ENCODE results near the gene IQCN.

Gene IQCN

DNA sequence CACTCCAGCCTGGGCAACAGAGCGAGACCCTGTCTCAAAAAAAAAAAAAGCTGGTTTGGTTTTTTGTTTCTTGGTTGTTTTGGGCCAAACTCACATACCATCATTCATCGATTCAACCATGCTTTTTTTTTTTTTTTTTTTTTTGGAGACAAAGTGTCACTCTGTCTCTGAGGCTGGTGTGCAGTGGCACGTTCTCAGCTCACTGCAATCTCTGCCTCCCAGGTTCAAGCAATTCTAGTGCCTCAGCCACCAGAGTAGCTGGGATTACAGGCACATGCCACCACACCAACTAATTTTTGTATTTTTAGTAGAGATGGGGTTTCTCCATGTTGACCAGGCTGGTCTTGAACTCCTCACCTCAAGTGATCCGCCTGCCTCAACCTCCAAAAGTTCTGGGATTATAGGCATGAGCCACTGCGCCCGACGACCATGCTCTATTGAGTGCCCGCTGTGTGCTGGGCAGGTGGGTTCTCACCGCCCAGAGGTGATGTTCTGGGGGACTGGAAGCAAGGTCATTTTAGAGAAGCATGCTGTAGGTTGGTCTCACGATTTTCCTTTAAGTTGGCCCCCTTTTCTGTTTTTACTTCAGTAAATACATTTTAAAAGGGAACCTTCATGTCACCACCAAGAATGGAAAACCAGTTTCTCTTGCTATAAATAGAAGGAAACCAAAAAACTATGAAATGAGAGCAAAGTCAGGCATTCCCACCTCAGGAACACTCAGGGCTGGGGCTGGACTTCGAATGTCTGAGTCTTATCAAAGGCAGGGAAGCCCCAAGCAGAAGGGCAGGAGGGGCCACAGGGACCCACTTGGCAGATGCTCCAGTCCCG is 15.4 kb upstream of the IQCN start:
- peak overlapping the region; percentile 15 for H2BK5ac ChIP-seq (ENCODE audit: low read depth, low read length, poor library complexity, severe bottlenecking)
- peak overlapping the region; percentile 1 for H2BK15ac ChIP-seq (ENCODE audit: low read depth, poor library complexity, severe bottlenecking)
- H3K9ac ChIP-seq (ENCODE audit: low read length): peak overlapping the region; percentile 36
- H2BK120ac ChIP-seq (ENCODE audit: low read depth, low read length): no peak overlapping the region
- H3K27me3 ChIP-seq (ENCODE audit: control insufficient read depth in 1 of 2, insufficient read depth in 1 of 2, low read length in 2 of 2): no peaks in the 10 kb centered on the region
- H3K23ac ChIP-seq (ENCODE audit: low read length in 2 of 2): peak overlapping the region in 1 of 2 experiments; percentile 9
- no peaks in the 10 kb centered on the region for H3K36me3 ChIP-seq (ENCODE audit: control insufficient read depth in 1 of 2, insufficient read depth in 2 of 2, low read depth in 1 of 2, low read length in 2 of 2)
- DNase-seq: peak; percentile 49
- H3K4me3 ChIP-seq (ENCODE audit: insufficient read depth in 1 of 2, low read depth in 1 of 2, low read length in 2 of 2): no peak overlapping the region
- H3K79me1 ChIP-seq (replicated peaks; ENCODE audit: low read length, poor library complexity, severe bottlenecking): no peaks in the 10 kb centered on the region
- H3K4me1 ChIP-seq (ENCODE audit: control insufficient read depth, insufficient read depth, low read depth, low read length): peaks cover 47% of the 10 kb centered on the region
- H4K91ac ChIP-seq (ENCODE audit: low read length): peak overlapping the region; percentile 62
- no peak overlapping the region for H2AFZ ChIP-seq (ENCODE audit: low read depth, low read length)
- WGBS: 87% methylated on average over 7 of the region's 12 CpGs
- H3K9me3 ChIP-seq (ENCODE audit: control insufficient read depth, low read length): no peaks in the 10 kb centered on the region
- H3K4ac ChIP-seq (ENCODE audit: low read depth in 1 of 2, low read length in 2 of 2): peak overlapping the region in 1 of 2 experiments; percentile 11
- H2BK12ac ChIP-seq (ENCODE audit: low read length in 2 of 2): peak overlapping the region in 1 of 2 experiments; percentile 82
- H4K8ac ChIP-seq (ENCODE audit: low read length): peak overlapping the region; percentile 57
- H3K27ac ChIP-seq (ENCODE audit: low read length, poor library complexity, severe bottlenecking): peak overlapping the region; percentile 18
- H2AK5ac ChIP-seq (ENCODE audit: low read length, severe bottlenecking): no peak overlapping the region
- H3K4me2 ChIP-seq (ENCODE audit: low read length, poor library complexity, severe bottlenecking): no peak overlapping the region
- H3K18ac ChIP-seq (ENCODE audit: low read depth in 1 of 2, low read length in 2 of 2): peak overlapping the region in 1 of 2 experiments; percentile 67
- H3K14ac ChIP-seq (ENCODE audit: low read length in 2 of 2): peak overlapping the region in 1 of 2 experiments; percentile 18

GRCh38 chr19:18287836-18288772 is 13.9 kb upstream of the IQCN start:
- H4K91ac ChIP-seq (ENCODE audit: low read length): peak overlapping the region; percentile 9
- H3K36me3 ChIP-seq (ENCODE audit: control insufficient read depth in 1 of 2, insufficient read depth in 2 of 2, low read depth in 1 of 2, low read length in 2 of 2): no peaks in the 10 kb centered on the region
- H3K14ac ChIP-seq (ENCODE audit: low read length in 2 of 2): no peak overlapping the region
- peak overlapping the region; percentile 99 for H2AK5ac ChIP-seq (ENCODE audit: low read length, severe bottlenecking)
- no peaks in the 10 kb centered on the region for H3K9me3 ChIP-seq (ENCODE audit: control insufficient read depth, low read length)
- H4K8ac ChIP-seq (ENCODE audit: low read length): peak overlapping the region; percentile 10
- no peak overlapping the region for H2AFZ ChIP-seq (ENCODE audit: low read depth, low read length)
- DNase-seq: no peak
- peak overlapping the region; percentile 2 to 70 for H2BK12ac ChIP-seq (ENCODE audit: low read length in 2 of 2)
- H3K27me3 ChIP-seq (ENCODE audit: control insufficient read depth in 1 of 2, insufficient read depth in 1 of 2, low read length in 2 of 2): no peaks in the 10 kb centered on the region
- peaks cover 3% of the 10 kb centered on the region for H3K79me1 ChIP-seq (replicated peaks; ENCODE audit: low read length, poor library complexity, severe bottlenecking)
- no peak overlapping the region for H3K23ac ChIP-seq (ENCODE audit: low read length in 2 of 2)
- H2BK5ac ChIP-seq (ENCODE audit: low read depth, low read length, poor library complexity, severe bottlenecking): peak overlapping the region; percentile 86
- H3K4me3 ChIP-seq (ENCODE audit: insufficient read depth in 1 of 2, low read depth in 1 of 2, low read length in 2 of 2): no peak overlapping the region
- peak overlapping the region; percentile 84 for H2BK15ac ChIP-seq (ENCODE audit: low read depth, poor library complexity, severe bottlenecking)
- WGBS: 28% methylated on average over 26 of the region's 26 CpGs
- peak overlapping the region; percentile 4 to 44 for H3K18ac ChIP-seq (ENCODE audit: low read depth in 1 of 2, low read length in 2 of 2)
- H3K27ac ChIP-seq (ENCODE audit: low read length, poor library complexity, severe bottlenecking): peak overlapping the region; percentile 70
- H2BK120ac ChIP-seq (ENCODE audit: low read depth, low read length): peak overlapping the region; percentile 12
- H3K4ac ChIP-seq (ENCODE audit: low read depth in 1 of 2, low read length in 2 of 2): peak overlapping the region in 1 of 2 experiments; percentile 62
- H3K4me1 ChIP-seq (ENCODE audit: control insufficient read depth, insufficient read depth, low read depth, low read length): peaks cover 36% of the 10 kb centered on the region
- peak overlapping the region; percentile 5 for H3K4me2 ChIP-seq (ENCODE audit: low read length, poor library complexity, severe bottlenecking)
- no peak overlapping the region for H3K9ac ChIP-seq (ENCODE audit: low read length)

DNA sequence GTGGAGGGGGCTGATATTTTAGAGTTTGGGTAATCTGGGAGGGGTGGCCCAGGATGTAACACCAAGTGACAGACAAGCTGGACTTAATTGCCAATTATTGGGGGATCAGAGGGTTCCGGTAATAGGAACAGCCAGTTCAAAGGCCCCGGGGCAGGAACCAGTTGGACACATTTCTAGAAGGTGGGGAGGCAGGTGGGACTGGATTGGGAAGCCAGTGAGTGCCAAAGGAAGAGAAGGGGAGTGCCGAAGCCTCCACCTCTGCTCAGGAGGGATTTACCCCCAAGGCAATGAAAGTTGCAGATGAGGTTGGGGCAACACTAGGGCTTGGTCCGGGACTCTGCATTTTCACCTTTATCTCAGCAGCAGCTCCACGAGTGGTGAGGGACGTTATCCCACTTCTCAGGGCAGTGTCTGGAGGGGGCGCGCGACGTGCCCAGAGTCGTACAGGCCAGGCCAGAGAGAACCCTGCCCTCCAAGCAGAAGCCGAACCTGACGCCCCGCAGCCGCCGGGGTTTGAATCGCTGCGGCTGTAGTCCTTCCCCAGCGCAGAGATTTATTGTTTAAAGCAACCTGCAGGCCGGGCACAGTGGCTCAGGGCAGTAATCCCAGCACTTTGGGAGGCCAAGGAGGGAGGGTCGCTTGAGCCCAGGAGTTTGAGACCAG is 12.9 kb upstream of the IQCN start:
- peak overlapping the region in 1 of 2 experiments; percentile 10 for H3K4ac ChIP-seq (ENCODE audit: low read depth in 1 of 2, low read length in 2 of 2)
- peaks cover 3% of the 10 kb centered on the region for H3K79me1 ChIP-seq (replicated peaks; ENCODE audit: low read length, poor library complexity, severe bottlenecking)
- peak overlapping the region; percentile 61 for H2BK15ac ChIP-seq (ENCODE audit: low read depth, poor library complexity, severe bottlenecking)
- H2AK5ac ChIP-seq (ENCODE audit: low read length, severe bottlenecking): peak overlapping the region; percentile 90
- no peak overlapping the region for H3K9ac ChIP-seq (ENCODE audit: low read length)
- H3K27me3 ChIP-seq (ENCODE audit: control insufficient read depth in 1 of 2, insufficient read depth in 1 of 2, low read length in 2 of 2): no peaks in the 10 kb centered on the region
- peak overlapping the region; percentile 3 for H2BK5ac ChIP-seq (ENCODE audit: low read depth, low read length, poor library complexity, severe bottlenecking)
- no peak for DNase-seq
- peak overlapping the region; percentile 57 for H4K8ac ChIP-seq (ENCODE audit: low read length)
- H3K14ac ChIP-seq (ENCODE audit: low read length in 2 of 2): no peak overlapping the region
- peak overlapping the region; percentile 12 for H2BK120ac ChIP-seq (ENCODE audit: low read depth, low read length)
- H3K36me3 ChIP-seq (ENCODE audit: control insufficient read depth in 1 of 2, insufficient read depth in 2 of 2, low read depth in 1 of 2, low read length in 2 of 2): no peaks in the 10 kb centered on the region
- 62% methylated on average over 20 of the region's 21 CpGs for WGBS
- no peak overlapping the region for H3K4me2 ChIP-seq (ENCODE audit: low read length, poor library complexity, severe bottlenecking)
- no peak overlapping the region for H3K23ac ChIP-seq (ENCODE audit: low read length in 2 of 2)
- peak overlapping the region in 1 of 2 experiments; percentile 28 for H3K18ac ChIP-seq (ENCODE audit: low read depth in 1 of 2, low read length in 2 of 2)
- peak overlapping the region; percentile 59 for H3K27ac ChIP-seq (ENCODE audit: low read length, poor library complexity, severe bottlenecking)
- H2BK12ac ChIP-seq (ENCODE audit: low read length in 2 of 2): peak overlapping the region; percentile 23 to 32
- H2AFZ ChIP-seq (ENCODE audit: low read depth, low read length): no peak overlapping the region
- H3K4me1 ChIP-seq (ENCODE audit: control insufficient read depth, insufficient read depth, low read depth, low read length): peaks cover 42% of the 10 kb centered on the region
- peak overlapping the region; percentile 67 for H4K91ac ChIP-seq (ENCODE audit: low read length)
- no peaks in the 10 kb centered on the region for H3K9me3 ChIP-seq (ENCODE audit: control insufficient read depth, low read length)
- no peak overlapping the region for H3K4me3 ChIP-seq (ENCODE audit: insufficient read depth in 1 of 2, low read depth in 1 of 2, low read length in 2 of 2)

Measured in mesenchymal stem cell (in vitro differentiated cells and primary cell).